ENCODE results near the gene TMEM129. TPM values are rescaled to one million over a fixed set of nuclear protein-coding genes. Genes with fewer than 3 reads are reported as not detected.

TMEM129 gene
- total RNA-seq, 1 experiment from 2014 or later: 29.8 TPM

- no peak overlapping the region for H3K4me3 Mint-ChIP-seq (ENCODE audit: low read depth, unreplicated experiment)
- peaks cover 10% of the 10 kb centered on the region for H3K36me3 Mint-ChIP-seq (ENCODE audit: insufficient read depth, unreplicated experiment)
- intact Hi-C loops (cut with micrococcal nuclease; ENCODE audit: unreplicated experiment): no loop called here
- TF ChIP-seq CTCF (IDR thresholded peaks at IDR 0.05; ENCODE audit: unreplicated experiment): no peak
- CTCF ChIA-PET: no interaction called here
- H3K27me3 Mint-ChIP-seq (ENCODE audit: unreplicated experiment): peaks cover 8% of the 10 kb centered on the region
- no peaks in the 10 kb centered on the region for H3K9me3 Mint-ChIP-seq (ENCODE audit: low read depth, unreplicated experiment)
- BruUV-seq (replicated peaks): no TSS peak
- H3K4me1 Mint-ChIP-seq (ENCODE audit: low read depth, unreplicated experiment): peaks cover 14% of the 10 kb centered on the region
- no peak for DNase-seq
- no peak overlapping the region for H3K27ac Mint-ChIP-seq (ENCODE audit: unreplicated experiment)
Observed at GRCh38 chr4:1765409-1766072, 44.4 kb upstream of the TMEM129 start.

GRCh38 chr4:1764670-1765069 is 43.5 kb upstream of the TMEM129 start:
- H3K36me3 Mint-ChIP-seq (ENCODE audit: insufficient read depth, unreplicated experiment): peaks cover 10% of the 10 kb centered on the region
- TF ChIP-seq CTCF (IDR thresholded peaks at IDR 0.05; ENCODE audit: unreplicated experiment): no peak
- H3K4me3 Mint-ChIP-seq (ENCODE audit: low read depth, unreplicated experiment): no peak overlapping the region
- no peaks in the 10 kb centered on the region for H3K9me3 Mint-ChIP-seq (ENCODE audit: low read depth, unreplicated experiment)
- no TSS peak for BruUV-seq (replicated peaks)
- intact Hi-C loops (cut with micrococcal nuclease; ENCODE audit: unreplicated experiment): no loop called here
- no peak for DNase-seq
- H3K27ac Mint-ChIP-seq (ENCODE audit: unreplicated experiment): no peak overlapping the region
- peaks cover 8% of the 10 kb centered on the region for H3K27me3 Mint-ChIP-seq (ENCODE audit: unreplicated experiment)
- CTCF ChIA-PET: no interaction called here
- H3K4me1 Mint-ChIP-seq (ENCODE audit: low read depth, unreplicated experiment): peaks cover 14% of the 10 kb centered on the region

GRCh38 chr4:1763550-1764080 is 42.5 kb upstream of the TMEM129 start:
- intact Hi-C loops (cut with micrococcal nuclease; ENCODE audit: unreplicated experiment): no loop called here
- DNase-seq: no peak
- peaks cover 8% of the 10 kb centered on the region for H3K27me3 Mint-ChIP-seq (ENCODE audit: unreplicated experiment)
- CTCF ChIA-PET: interaction anchor here (0.6 kb wide), 1 partner anchor 23 kb away, joined by 3 read pairs; no protein-coding TSS in a partner anchor
- TF ChIP-seq CTCF (IDR thresholded peaks at IDR 0.05; ENCODE audit: unreplicated experiment): no peak
- no peaks in the 10 kb centered on the region for H3K9me3 Mint-ChIP-seq (ENCODE audit: low read depth, unreplicated experiment)
- H3K4me1 Mint-ChIP-seq (ENCODE audit: low read depth, unreplicated experiment): peaks cover 12% of the 10 kb centered on the region
- H3K27ac Mint-ChIP-seq (ENCODE audit: unreplicated experiment): no peak overlapping the region
- no TSS peak for BruUV-seq (replicated peaks)
- H3K36me3 Mint-ChIP-seq (ENCODE audit: insufficient read depth, unreplicated experiment): peaks cover 9% of the 10 kb centered on the region
- H3K4me3 Mint-ChIP-seq (ENCODE audit: low read depth, unreplicated experiment): no peak overlapping the region

GRCh38 chr4:1763070-1763549 is 42.0 kb upstream of the TMEM129 start:
- no TSS peak for BruUV-seq (replicated peaks)
- DNase-seq: no peak
- no peak overlapping the region for H3K27ac Mint-ChIP-seq (ENCODE audit: unreplicated experiment)
- peaks cover 5% of the 10 kb centered on the region for H3K36me3 Mint-ChIP-seq (ENCODE audit: insufficient read depth, unreplicated experiment)
- intact Hi-C loops (cut with micrococcal nuclease; ENCODE audit: unreplicated experiment): no loop called here
- peaks cover 8% of the 10 kb centered on the region for H3K27me3 Mint-ChIP-seq (ENCODE audit: unreplicated experiment)
- no peaks in the 10 kb centered on the region for H3K9me3 Mint-ChIP-seq (ENCODE audit: low read depth, unreplicated experiment)
- H3K4me1 Mint-ChIP-seq (ENCODE audit: low read depth, unreplicated experiment): peaks cover 6% of the 10 kb centered on the region
- TF ChIP-seq CTCF (IDR thresholded peaks at IDR 0.05; ENCODE audit: unreplicated experiment): no peak
- H3K4me3 Mint-ChIP-seq (ENCODE audit: low read depth, unreplicated experiment): no peak overlapping the region
- CTCF ChIA-PET: interaction anchor here (0.6 to 1.6 kb wide), 2 partner anchors 11 to 23 kb away, joined by 3 to 4 read pairs; no protein-coding TSS in a partner anchor
